Upper lobe of left lung (tissue), 6 donors: ENCODE results near the gene UBE3A. TPM values are rescaled to one million over a fixed set of nuclear protein-coding genes. Genes with fewer than 3 reads are reported as not detected.

ENCODE experiments used
- ATAC-seq, 2 donors: fragments of 200-7000 bp; cut with Tn5 transposase; one replicate each; pipeline ENCODE4 v1.9.1; 2022; ENCODE audit warnings: mild to moderate bottlenecking in 2 of 2, moderate library complexity in 2 of 2; ENCODE audit not compliant: low FRiP score in 2 of 2
- DNase-seq, 2 donors: peaks; one replicate each; pipeline ENCODE4 v3.0.0-alpha.2; 2019 to 2020
- H3K27ac ChIP-seq, 4 donors: fragments of 200-600 bp; sonication (generic); one replicate each; pipeline ENCODE4 v1.5.1; 2016 to 2019
- H3K27me3 ChIP-seq, 4 donors: fragments of 200-600 bp; sonication (generic); one replicate each; pipeline ENCODE4 v1.5.1; 2017 to 2019
- H3K36me3 ChIP-seq, 4 donors: fragments of 200-600 bp; sonication (generic); one replicate each; pipeline ENCODE4 v1.5.1; 2016 to 2019
- H3K4me1 ChIP-seq, 4 donors: fragments of 200-600 bp; sonication (generic); one replicate each; pipeline ENCODE4 v1.5.1; 2018 to 2019
- H3K4me3 ChIP-seq, 4 donors: fragments of 200-600 bp; sonication (generic); one replicate each; pipeline ENCODE4 v1.5.1; 2017 to 2019; ENCODE audit warnings: mild to moderate bottlenecking in 2 of 4, moderate library complexity in 1 of 4
- H3K9me3 ChIP-seq, 4 donors: fragments of 200-600 bp; sonication (generic); one replicate each; pipeline ENCODE4 v1.5.1; 2018 to 2019
- CTCF ChIP-seq, 6 experiments: fragments of 450-650 bp in 4 of 6; fragments of 200-600 bp in 2 of 6; sonication (generic) in 2 of 6; IDR thresholded peaks; one replicate each; pipeline ENCODE4 v1.5.1; 2016 to 2019; ENCODE audit warnings: antibody characterized with exemption in 6 of 6
- EP300 ChIP-seq, 4 donors: sonication (generic); formaldehyde crosslinking; IDR thresholded peaks; one replicate each; pipeline ENCODE4 v1.5.1; 2017; ENCODE audit warnings: antibody characterized with exemption in 4 of 4, control low read depth in 2 of 4
- POLR2A ChIP-seq, 4 donors: fragments of 450-650 bp; IDR thresholded peaks; one replicate each; pipeline ENCODE4 v1.5.1; 2016 to 2017; ENCODE audit warnings: antibody characterized with exemption in 4 of 4, mild to moderate bottlenecking in 2 of 4
- POLR2AphosphoS5 ChIP-seq, 2 donors: sonication (generic); formaldehyde crosslinking; IDR thresholded peaks; one replicate each; pipeline ENCODE4 v1.5.1; 2017; ENCODE audit warnings: antibody characterized with exemption in 2 of 2
- WGBS, 2 donors: methylation state at CpG; one replicate each; pipeline ENCODE4 v1.1.5; 2017 to 2018; 5-methylcytosine and 5-hydroxymethylcytosine counted together
- total RNA-seq, 6 donors: library from RNA; depleted of rRNA in 4 of 6; stranded (reverse); fragments of >200 nt in 4 of 6; gene quantifications; one replicate each; pipeline versions ENCODE4 v1.1.0 to v1.2.1, GENCODE V29; 2016 to 2021
- donor health status: DM: no; HTN: no; CAD: no; lungs with moderate emphysema.
- donor health status: DM: no; HTN: yes; CAD: no; lungs with severe emphysema.

UBE3A gene
- total RNA-seq, 6 donors from 2014 or later, result 32.3 to 136 (median 87.8) TPM

DNA sequence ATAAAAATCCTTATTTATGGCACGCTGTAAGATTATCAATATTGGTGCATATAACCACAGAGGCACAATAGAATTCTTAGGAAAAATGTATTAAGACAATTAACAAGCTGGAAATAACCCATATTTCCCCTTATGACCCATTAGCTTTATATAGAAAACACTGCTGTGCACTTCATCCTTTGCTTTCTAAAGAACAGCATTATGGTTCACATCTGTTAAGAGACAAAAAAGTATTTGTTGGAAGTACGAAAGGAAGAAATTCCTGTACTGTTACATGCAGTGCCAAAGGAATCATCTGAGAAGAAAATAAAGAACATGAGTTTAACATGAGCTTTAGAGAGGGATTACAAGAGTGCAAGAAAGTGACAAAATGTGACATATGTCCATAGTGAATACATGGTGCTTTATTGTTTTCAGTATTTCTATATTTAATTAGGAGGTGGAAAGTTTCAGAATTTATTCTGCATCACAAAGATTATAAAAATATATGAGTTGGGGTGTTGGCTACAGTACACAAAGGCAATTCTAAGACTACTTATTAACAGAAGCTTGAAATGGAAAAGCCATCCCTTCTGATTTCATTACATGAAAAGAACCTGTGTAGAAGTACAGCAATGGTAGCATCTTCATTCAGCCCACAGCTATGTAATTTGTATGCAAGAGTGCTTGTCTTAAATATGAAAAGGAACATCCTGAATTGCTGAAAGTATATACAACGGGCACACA, 6.8 kb downstream of the UBE3A start:
- peaks cover 22 to 43% (median 31%) of the 10 kb centered on the region in 4 donors for H3K4me1 ChIP-seq
- H3K36me3 ChIP-seq, result no peaks in the 10 kb centered on the region
- no peaks in the 10 kb centered on the region for H3K27me3 ChIP-seq
- no peak overlapping the region for H3K4me3 ChIP-seq
- 76 to 80% methylated on average over 3 of the region's 3 CpGs for WGBS, 2 donors
- no peaks in the 10 kb centered on the region for H3K9me3 ChIP-seq
- ATAC-seq, result no peak
- TF ChIP-seq CTCF (IDR thresholded peaks at IDR 0.05) (no peak), POLR2AphosphoS5 (IDR thresholded peaks at IDR 0.05) (no peak), POLR2A (IDR thresholded peaks at IDR 0.05) (no peak), EP300 (IDR thresholded peaks at IDR 0.05) (no peak)
- DNase-seq, result no peak
- H3K27ac ChIP-seq, result no peak overlapping the region

DNA sequence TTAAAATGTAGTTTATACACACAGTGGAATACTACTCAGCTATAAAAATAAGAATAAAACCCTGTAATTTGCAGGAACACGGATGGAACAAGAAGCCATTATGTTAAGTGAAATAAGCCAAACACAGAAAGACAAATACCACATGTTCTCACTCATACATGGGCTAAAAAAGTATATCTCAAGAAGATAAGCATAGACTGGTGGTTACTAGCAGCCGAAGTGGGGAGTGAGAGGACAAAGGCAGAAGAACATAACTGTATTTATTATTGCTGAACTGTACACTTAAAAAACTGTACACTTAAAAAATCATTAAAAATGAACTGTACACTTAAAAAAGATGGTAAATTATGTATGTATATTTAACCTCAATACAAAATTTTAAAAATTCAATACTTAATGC, 11.0 kb downstream of the UBE3A start:
- Histone ChIP-seq H3K4me3 (no peak overlapping the region), H3K27ac (no peak overlapping the region), H3K9me3 (no peaks in the 10 kb centered on the region), H3K36me3 (no peaks in the 10 kb centered on the region), H3K27me3 (no peaks in the 10 kb centered on the region), H3K4me1 (peaks cover 0 to 25% (median 7%) of the 10 kb centered on the region in 4 donors)
- no peak for ATAC-seq
- no peak for DNase-seq
- WGBS, 2 donors, result 68 to 84% methylated on average over 2 of the region's 2 CpGs
- no peak for TF ChIP-seq CTCF (IDR thresholded peaks at IDR 0.05)
- no peak for TF ChIP-seq POLR2AphosphoS5 (IDR thresholded peaks at IDR 0.05)
- TF ChIP-seq POLR2A (IDR thresholded peaks at IDR 0.05), result no peak
- no peak for TF ChIP-seq EP300 (IDR thresholded peaks at IDR 0.05)

GRCh38 chr15:25426896-25427610, 11.8 kb downstream of the UBE3A start:
- WGBS, 2 donors, result 26 to 45% methylated on average over 3 of the region's 3 CpGs

GRCh38 chr15:25424073-25424472, 14.8 kb downstream of the UBE3A start:
- Histone ChIP-seq H3K4me3 (no peak overlapping the region), H3K27ac (no peak overlapping the region), H3K36me3 (peaks cover 0 to 3% (median 0%) of the 10 kb centered on the region in 4 donors), H3K4me1 (peaks cover 0 to 12% (median 0%) of the 10 kb centered on the region in 4 donors), H3K9me3 (peaks cover 0 to 7% (median 0%) of the 10 kb centered on the region in 4 donors), H3K27me3 (no peaks in the 10 kb centered on the region)
- DNase-seq (no peak), ATAC-seq (no peak)
- 89 to 97% methylated on average over 1 of the region's 1 CpG for WGBS, 2 donors
- no peak for TF ChIP-seq POLR2A (IDR thresholded peaks at IDR 0.05)
- no peak for TF ChIP-seq POLR2AphosphoS5 (IDR thresholded peaks at IDR 0.05)
- no peak for TF ChIP-seq EP300 (IDR thresholded peaks at IDR 0.05)
- TF ChIP-seq CTCF (IDR thresholded peaks at IDR 0.05), result no peak

More at GRCh38 chr15:25426896-25427610, 11.8 kb downstream of the UBE3A start:
- no peaks in the 10 kb centered on the region for H3K9me3 ChIP-seq
- H3K36me3 ChIP-seq, result no peaks in the 10 kb centered on the region
- no peak overlapping the region for H3K27ac ChIP-seq
- H3K4me3 ChIP-seq, result no peak overlapping the region
- H3K27me3 ChIP-seq, result no peaks in the 10 kb centered on the region
- H3K4me1 ChIP-seq, result peaks cover 0 to 23% (median 5%) of the 10 kb centered on the region in 4 donors
- DNase-seq (no peak), ATAC-seq (no peak)
- TF ChIP-seq CTCF (IDR thresholded peaks at IDR 0.05) (no peak), POLR2AphosphoS5 (IDR thresholded peaks at IDR 0.05) (no peak), POLR2A (IDR thresholded peaks at IDR 0.05) (no peak), EP300 (IDR thresholded peaks at IDR 0.05) (no peak)
